Cardiac muscle cell (in vitro differentiated cells and primary cell): ENCODE data around the gene STEAP4. TPM values are rescaled to one million over a fixed set of nuclear protein-coding genes. Genes with fewer than 3 reads are reported as not detected.

Experiments used
- DNase-seq, 2 donors: peaks; one replicate each; pipeline versions ENCODE4 v3.0.0 to v3.0.0-alpha.2; 2010 to 2017; ENCODE audit warnings: low read depth in 1 of 2, low spot score in 1 of 2
- H3K27ac ChIP-seq: fragments of 200-600 bp; sonication (generic); 2 replicates; pipeline ENCODE4 v1.5.1; 2016
- H3K27me3 ChIP-seq: fragments of 200-600 bp; sonication (generic); 2 replicates; pipeline ENCODE4 v1.6.0; 2016; ENCODE audit warnings: control low read depth
- H3K36me3 ChIP-seq: fragments of 200-600 bp; sonication (generic); 2 replicates; pipeline ENCODE4 v1.5.1; 2016; ENCODE audit warnings: control low read depth
- H3K4me1 ChIP-seq: fragments of 200-600 bp; sonication (generic); 2 replicates; pipeline ENCODE4 v1.8.1; 2017; ENCODE audit warnings: low read depth, mild to moderate bottlenecking, mixed run types
- H3K4me3 ChIP-seq: fragments of 200-600 bp; sonication (generic); 2 replicates; pipeline ENCODE4 v1.5.1; 2016; ENCODE audit warnings: mild to moderate bottlenecking
- H3K9me3 ChIP-seq: fragments of 200-600 bp; sonication (generic); 2 replicates; pipeline ENCODE4 v1.5.1; 2017; ENCODE audit warnings: low read depth, mild to moderate bottlenecking, control low read depth
- CTCF ChIP-seq: IDR thresholded peaks from 2 replicates; pipeline ENCODE4 v1.5.1; 2012; ENCODE audit warnings: low read depth, mild to moderate bottlenecking, low read length
- polyA plus RNA-seq: library from polyadenylated mRNA; unstranded; fragments of >200 nt; fragmentation: Nextera tagmentation; extraction: Ambion mirVana; gene quantifications from 2 replicates; pipeline ENCODE4 v1.2.1, GENCODE V29; 2016
- total RNA-seq: library from RNA; depleted of rRNA; stranded (reverse); fragments of >200 nt; gene quantifications from 2 replicates; pipeline ENCODE4 v1.2.3, GENCODE V29; 2016

STEAP4 gene
- total and polyA plus RNA-seq, 2 experiments from 2014 or later = not detected

- peak in 1 of 2 donors; percentile 77 for DNase-seq
- H3K27me3 ChIP-seq = no peaks in the 10 kb centered on the region
Observed at GRCh38 chr7:88226886-88227516, 79.7 kb downstream of the STEAP4 start.

GRCh38 chr7:88226201-88226600, 80.5 kb downstream of the STEAP4 start:
- no peak overlapping the region for H3K27ac ChIP-seq
- H3K4me1 ChIP-seq = peaks cover under 1% of the 10 kb centered on the region
- no peak overlapping the region for H3K4me3 ChIP-seq
- no peaks in the 10 kb centered on the region for H3K27me3 ChIP-seq
- TF ChIP-seq CTCF = no peak
- DNase-seq = no peak
- no peaks in the 10 kb centered on the region for H3K36me3 ChIP-seq
- H3K9me3 ChIP-seq = no peaks in the 10 kb centered on the region

More at GRCh38 chr7:88226886-88227516, 79.7 kb downstream of the STEAP4 start:
- Histone ChIP-seq H3K4me1 (no peaks in the 10 kb centered on the region), H3K36me3 (no peaks in the 10 kb centered on the region), H3K4me3 (no peak overlapping the region), H3K27ac (no peak overlapping the region), H3K9me3 (no peaks in the 10 kb centered on the region)
- TF ChIP-seq CTCF = no peak

GRCh38 chr7:88224601-88225275, 82.0 kb downstream of the STEAP4 start:
- DNase-seq = peak in 1 of 2 donors; percentile 52
- Histone ChIP-seq H3K4me3 (no peak overlapping the region), H3K27me3 (no peaks in the 10 kb centered on the region), H3K36me3 (no peaks in the 10 kb centered on the region), H3K27ac (no peak overlapping the region), H3K9me3 (no peaks in the 10 kb centered on the region), H3K4me1 (peaks cover 8% of the 10 kb centered on the region)
- no peak for TF ChIP-seq CTCF

GRCh38 chr7:88223265-88223664, 83.4 kb downstream of the STEAP4 start:
- H3K4me3 ChIP-seq = no peak overlapping the region
- no peak for DNase-seq
- no peaks in the 10 kb centered on the region for H3K36me3 ChIP-seq
- TF ChIP-seq CTCF = no peak
- H3K27me3 ChIP-seq = no peaks in the 10 kb centered on the region
- no peak overlapping the region for H3K27ac ChIP-seq
- H3K9me3 ChIP-seq = no peaks in the 10 kb centered on the region
- H3K4me1 ChIP-seq = peaks cover 14% of the 10 kb centered on the region

Other genes with a start within 250 kb of the STEAP4 start
- 99.4 and 115 TPM in 2 replicates for gene SRI, start 86.9 kb downstream of the STEAP4 start, total RNA-seq
- gene SRI, start 86.9 kb downstream of the STEAP4 start, polyA plus RNA-seq = 348 and 458 TPM in 2 replicates